Measurements from ENCODE around the gene NARS2.
A peak's percentile ranks its signal among the peaks of the same experiment; 100 is the strongest.

NARS2 gene

DNA sequence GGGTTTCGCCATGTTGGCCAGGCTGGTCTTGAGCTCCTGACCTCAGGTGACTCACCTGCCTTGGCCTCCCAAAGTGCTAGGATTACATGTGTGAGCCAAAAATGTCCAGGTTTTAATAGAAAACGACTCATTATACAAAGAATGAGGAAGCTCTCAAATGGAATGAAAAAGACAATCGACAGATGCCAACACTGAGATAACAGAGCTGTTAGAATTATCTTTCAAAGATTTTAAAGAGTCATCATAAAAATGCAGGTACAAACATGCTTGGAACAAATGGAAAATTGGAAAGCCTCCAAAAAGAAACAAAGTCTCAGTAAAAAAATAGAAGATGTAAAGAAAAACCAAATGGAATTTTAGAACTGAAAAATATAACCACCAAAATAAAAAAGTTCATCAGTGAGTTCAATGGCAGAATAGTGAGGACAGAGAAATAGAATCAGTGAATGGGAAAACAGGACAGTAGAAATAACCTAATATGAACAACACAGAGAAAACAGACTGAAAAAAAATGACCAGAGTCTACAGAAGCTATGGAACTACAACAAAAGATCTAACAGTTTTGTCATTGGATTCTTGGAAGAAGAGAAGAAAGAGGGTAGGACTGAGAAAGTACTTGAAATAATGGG is 168.0 kb downstream of the NARS2 start:
- no peak for DNase-seq

DNA sequence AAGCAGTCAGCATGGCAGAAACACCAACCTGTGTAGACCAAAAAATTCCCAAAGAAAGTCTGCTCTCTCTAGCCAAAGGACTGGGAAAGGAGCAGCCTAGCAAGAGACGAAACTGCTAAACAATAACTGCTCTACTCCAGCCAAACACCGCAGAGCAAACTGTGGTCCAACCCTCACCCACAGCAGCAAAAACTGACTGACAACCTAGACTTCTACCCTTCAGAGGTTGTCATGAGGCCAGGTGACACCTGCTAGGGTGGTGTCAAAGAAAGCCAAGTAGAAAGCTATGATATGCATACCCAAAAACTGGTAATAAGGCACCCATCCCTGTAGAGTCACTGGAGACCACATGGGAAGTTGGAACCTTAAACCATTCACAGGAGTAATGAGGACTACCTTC is 168.9 kb downstream of the NARS2 start:
- no peak for DNase-seq

DNA sequence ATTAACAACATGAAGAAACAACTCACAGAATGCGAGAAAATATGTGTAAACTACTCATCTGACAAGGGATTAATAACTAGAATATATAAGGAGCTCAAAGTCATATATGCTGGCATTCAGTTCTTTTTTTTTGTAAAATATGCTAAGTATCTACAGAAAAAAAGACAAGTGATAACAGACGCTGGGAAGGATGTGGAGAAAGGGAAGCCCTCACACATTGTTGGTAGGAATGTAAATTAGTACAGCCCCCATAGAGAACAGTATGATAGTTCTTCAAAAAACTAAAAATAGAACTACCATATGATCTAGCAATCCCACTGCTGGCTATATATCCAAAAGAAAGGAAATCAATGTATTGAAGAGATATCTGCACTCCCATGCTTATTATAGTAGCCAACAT is 170.9 kb downstream of the NARS2 start:
- DNase-seq, result peak; percentile 61

DNA sequence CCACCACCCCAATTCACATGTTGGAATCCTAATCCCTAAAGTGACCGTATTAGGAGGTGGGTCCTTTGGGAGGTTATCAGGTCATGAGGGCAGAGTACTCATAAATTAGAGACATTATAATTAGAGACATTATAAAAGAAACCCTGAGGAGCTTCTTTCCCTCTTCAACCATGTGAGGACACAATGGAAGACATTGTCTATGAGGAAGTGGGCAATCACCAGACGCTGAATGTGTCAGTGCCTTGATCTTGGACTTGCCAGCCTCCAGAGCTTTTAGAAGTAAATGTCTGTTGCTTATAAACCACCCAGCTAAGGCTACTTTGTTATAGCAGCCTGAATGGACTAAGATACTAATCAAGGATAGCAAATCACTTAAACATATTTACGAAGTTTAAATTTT is 171.8 kb downstream of the NARS2 start:
- no peak for DNase-seq

DNA sequence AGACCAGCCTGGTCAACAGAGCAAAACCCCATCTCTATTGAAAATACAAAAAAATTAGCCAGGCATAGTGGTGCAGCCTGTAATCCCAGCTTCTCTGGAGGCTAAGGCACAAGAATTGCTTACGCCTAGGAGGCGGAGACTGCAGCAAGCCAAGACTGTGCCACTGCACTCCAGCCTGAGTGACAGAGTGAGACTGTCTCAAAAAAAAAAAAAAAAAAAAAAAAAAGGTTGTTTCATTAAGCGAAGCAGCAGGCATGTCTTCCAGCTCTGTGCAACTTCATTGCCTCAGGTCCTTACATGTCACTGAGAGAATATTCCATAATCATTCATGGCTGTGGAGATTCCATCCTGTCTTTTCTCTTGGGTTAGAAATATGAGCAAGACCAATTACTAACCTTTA is 174.0 kb downstream of the NARS2 start:
- DNase-seq, result no peak

DNA sequence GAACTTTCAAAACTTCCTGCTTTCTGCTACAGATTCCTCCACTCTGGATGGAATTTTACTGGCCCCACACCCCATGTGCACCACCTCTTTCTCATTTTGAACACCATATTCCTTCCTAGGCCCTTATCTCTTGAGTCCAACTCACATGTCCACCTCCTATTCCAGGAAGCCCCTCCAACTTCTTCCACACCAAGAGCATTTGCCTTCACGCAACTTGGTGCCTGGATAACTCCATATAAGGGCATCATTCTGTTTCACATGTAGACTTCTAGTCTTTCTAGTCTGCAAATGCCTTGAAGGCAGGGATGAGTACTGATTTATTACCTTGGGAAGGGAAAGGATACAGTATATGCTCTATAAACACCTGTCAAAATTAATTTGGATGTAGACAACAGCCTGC is 174.5 kb downstream of the NARS2 start:
- no peak for DNase-seq

DNA sequence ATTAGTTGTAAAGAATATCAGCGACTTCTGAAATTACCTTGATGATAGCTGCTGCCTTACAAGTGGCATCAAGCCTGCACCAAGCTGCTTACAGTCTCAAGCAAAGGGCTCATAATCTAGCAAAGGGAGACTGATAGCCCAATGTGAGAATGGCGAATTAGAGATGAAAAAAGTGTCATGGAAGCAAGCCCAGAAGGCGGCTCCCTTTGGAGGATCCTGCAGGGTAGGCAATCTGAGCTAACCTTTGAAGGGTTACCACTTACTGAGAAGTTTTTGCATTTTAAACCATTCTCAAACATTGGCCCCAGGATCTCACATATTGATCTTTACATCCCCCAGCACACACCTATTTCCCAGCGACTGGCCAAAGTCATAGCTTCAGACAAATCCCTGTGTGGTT is 175.5 kb downstream of the NARS2 start:
- no peak for DNase-seq

DNA sequence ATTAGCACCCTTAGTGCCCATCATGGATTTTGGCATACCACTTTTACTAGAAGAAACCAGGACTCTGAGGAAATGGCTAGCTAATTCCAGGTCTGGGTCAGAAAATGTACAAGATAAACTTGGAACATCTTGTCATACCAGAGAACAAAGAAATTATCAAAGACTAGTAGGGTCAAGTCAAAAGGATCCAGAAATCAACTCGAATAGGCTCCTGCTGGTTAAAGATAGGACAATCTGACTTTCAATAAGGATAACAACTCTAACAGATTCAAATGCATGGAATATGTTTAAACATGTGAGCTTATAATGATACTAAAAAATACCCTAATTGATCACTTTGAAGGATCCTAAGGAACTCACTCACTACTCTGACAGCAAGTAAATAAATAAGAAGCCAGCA is 175.9 kb downstream of the NARS2 start:
- DNase-seq, result no peak

DNA sequence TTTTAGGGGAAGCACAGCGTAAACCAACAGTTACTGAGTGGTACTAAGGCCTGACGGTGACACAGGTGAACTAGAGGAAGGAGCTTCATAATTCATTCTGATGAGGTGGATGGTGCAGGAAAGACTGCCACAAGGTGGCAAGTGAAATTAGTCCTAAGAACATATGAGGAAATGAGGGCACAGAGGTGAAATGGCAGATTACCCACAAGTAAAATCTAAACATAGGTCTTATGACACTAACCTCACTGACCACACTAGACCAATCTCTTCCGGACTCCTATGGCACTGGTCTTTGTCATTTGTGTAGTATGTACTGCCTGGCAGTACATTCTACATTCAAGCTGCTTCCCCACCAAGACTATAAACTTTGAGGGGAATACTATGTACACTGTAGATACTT is 177.3 kb downstream of the NARS2 start:
- no peak for DNase-seq

DNA sequence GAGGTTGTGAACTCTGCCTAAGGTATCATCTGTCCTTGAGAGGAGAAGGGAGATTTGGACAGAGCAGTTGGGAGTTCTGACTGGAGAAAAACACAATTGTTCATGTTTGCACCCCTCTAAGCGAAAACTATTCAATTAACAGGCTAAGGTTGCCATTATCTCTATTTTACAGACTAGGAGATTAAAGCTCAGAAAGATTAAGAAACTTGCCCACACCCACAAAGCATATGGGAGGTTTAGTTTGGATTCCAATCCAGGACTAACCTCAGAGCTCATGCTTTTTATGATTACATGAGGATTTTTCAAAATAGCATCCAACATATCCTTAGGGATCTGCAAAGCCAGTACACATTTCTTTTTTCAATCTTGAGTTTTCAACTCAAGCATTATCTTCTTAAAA is 179.1 kb downstream of the NARS2 start:
- DNase-seq, result no peak

DNA sequence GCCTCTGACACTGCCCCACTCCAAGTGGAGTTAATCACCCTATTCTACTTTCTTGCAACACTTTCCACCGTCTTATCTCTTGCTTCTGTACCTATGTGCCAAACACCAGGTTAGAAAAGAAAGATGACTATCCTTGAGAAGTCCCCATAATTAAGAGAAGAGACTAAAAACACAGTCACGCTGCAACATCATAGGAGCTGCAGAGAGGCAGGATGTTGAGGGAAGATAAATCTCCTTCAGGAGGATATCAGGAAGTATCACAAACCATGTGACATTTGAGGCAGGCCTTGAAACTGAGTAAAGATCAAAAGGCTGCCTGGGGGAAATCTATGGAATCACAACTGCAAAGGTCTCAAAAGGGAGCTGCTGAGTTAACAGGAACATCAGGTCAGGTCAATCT is 181.8 kb downstream of the NARS2 start:
- DNase-seq, result no peak

DNA sequence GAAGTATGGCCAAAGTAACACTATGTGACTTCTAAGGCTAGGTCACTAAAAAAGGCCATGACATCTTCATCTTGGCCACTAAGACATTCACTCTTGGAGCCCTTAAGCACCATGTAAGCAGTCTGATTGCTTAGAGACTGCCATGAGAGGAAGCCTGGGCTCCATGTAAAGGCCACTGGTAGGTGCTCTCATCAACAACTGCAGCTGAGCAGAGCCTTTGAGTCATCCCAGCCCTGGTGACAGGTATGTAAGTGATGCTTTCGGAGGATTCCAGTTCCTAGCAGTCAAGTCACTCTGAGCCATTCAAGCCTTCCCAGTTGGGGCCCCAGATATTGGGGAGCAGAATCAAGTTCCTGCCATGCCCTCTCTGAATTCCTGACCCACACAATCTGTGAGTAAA is 183.2 kb downstream of the NARS2 start:
- no peak for DNase-seq

DNA sequence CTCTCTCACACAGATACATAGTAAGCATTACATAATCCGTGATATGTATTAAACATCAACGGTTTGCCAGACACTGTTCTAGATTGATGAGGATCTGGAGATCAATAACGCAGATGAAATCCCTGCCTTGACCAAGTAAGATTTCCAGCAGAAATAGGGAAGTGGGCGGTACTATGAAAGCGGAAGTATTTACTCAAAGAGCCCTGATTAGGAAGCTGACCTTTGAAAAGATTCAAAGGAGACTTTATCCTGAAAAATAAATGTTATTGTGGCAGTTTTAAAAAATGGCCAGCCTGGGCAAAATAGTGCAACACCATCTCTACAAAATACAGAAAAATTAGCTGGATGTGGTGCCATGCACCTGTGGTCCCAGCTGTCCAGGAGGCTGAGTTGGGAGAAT is 183.9 kb downstream of the NARS2 start:
- DNase-seq, result no peak

DNA sequence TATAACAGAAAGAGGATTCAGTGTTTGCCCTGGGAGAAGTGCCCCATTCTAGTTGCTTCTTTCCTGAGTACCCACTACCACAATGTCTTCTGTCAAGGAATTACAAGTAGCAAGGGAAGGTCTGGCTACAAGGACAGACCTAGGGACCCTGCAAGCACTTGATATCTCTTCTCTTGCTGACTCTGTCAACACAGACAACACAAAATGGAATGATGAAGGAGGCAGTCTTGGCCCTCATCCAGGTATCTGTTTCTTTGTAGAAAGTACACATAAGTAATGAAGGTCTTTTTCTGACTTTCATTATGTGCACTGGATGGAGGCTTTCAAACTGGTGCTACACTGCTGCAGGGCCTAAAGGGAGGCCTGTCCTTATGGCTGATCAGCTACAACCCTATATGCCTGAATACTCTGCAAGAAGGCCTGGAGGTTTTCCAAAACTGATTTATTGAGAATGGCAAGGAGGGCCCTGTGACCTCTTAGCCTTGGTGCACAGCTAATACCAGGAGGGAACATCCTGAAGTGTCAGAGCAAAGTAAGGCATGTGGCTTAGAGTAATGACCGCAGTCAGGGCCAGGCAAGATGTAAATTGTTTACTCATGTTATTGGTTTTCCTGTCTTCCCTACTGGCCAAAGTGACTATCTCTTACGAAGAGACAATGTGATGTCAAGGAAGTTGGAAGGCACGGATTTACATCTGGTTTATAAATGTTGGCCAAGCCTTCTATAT is 188.3 kb downstream of the NARS2 start:
- no peak for DNase-seq
